Astrocyte of the cerebellum (primary cell): Measurements from ENCODE around the gene MYMX.
"Not testable (repeated sequence)": the region's sequence is repeated elsewhere in the genome, so short reads cannot be mapped to it uniquely, and the experiment has no call there.

ENCODE experiments used
- DNase-seq: peaks from one replicate; pipeline ENCODE4 v3.0.0-alpha.2; 2011; ENCODE audit warnings: low read depth
- H3K4me3 ChIP-seq: 2 replicates; pipeline ENCODE4 v1.5.1; 2011; ENCODE audit warnings: mild to moderate bottlenecking, low read depth, low read length, moderate library complexity
- CTCF ChIP-seq: IDR thresholded peaks from 2 replicates; pipeline ENCODE4 v1.5.1; 2012; ENCODE audit warnings: low read length, low read depth, moderate library complexity, mild to moderate bottlenecking; ENCODE audit errors: missing control alignments
- in situ Hi-C: cut with HindIII; loops from 2 replicates; pipeline ENCODE4 v1.10.0; 2017; ENCODE audit warnings: low sequenced_read_pairs

Gene MYMX

GRCh38 chr6:44180406-44180805 lies 36.3 kb upstream of the MYMX start:
- in situ Hi-C loops = no loop called here
- DNase-seq = no peak
- no peak for TF ChIP-seq CTCF
- H3K4me3 ChIP-seq = no peak overlapping the region

GRCh38 chr6:44180886-44181285 lies 35.8 kb upstream of the MYMX start:
- DNase-seq = no peak
- in situ Hi-C loops = no loop called here
- no peak for TF ChIP-seq CTCF
- no peak overlapping the region for H3K4me3 ChIP-seq

- DNase-seq, H3K4me3 ChIP-seq, in situ Hi-C loops: not testable (repeated sequence)
Measured at GRCh38 chr6:44181784-44182183, 34.9 kb upstream of the MYMX start.

GRCh38 chr6:44182911-44183390 lies 33.8 kb upstream of the MYMX start:
- in situ Hi-C loops = no loop called here
- H3K4me3 ChIP-seq = no peak overlapping the region
- TF ChIP-seq CTCF = no peak
- no peak for DNase-seq

- in situ Hi-C loops = no loop called here
- H3K4me3 ChIP-seq = no peak overlapping the region
- no peak for TF ChIP-seq CTCF
- DNase-seq = no peak
Measured at GRCh38 chr6:44183783-44184182, 32.9 kb upstream of the MYMX start.

- in situ Hi-C loops, H3K4me3 ChIP-seq, DNase-seq: not testable (repeated sequence)
Measured at GRCh38 chr6:44185356-44185755, 31.4 kb upstream of the MYMX start.

GRCh38 chr6:44185953-44186634 lies 30.6 kb upstream of the MYMX start:
- TF ChIP-seq CTCF = no peak
- H3K4me3 ChIP-seq = no peak overlapping the region
- DNase-seq = no peak
- in situ Hi-C loops = no loop called here

- no peak for DNase-seq
- TF ChIP-seq CTCF = no peak
- in situ Hi-C loops = no loop called here
- no peak overlapping the region for H3K4me3 ChIP-seq
Measured at GRCh38 chr6:44186635-44187025, 30.1 kb upstream of the MYMX start.
